Umbilical cord (tissue), 2 donors: ENCODE data around the gene SUN3. TPM values are rescaled to one million over a fixed set of nuclear protein-coding genes. Genes with fewer than 3 reads are reported as not detected.
"Not testable (repeated sequence)": the region's sequence is repeated elsewhere in the genome, so short reads cannot be mapped to it uniquely, and the experiment has no call there.

Source experiments
- DNase-seq: peaks from one replicate; pipeline ENCODE4 v3.0.0-alpha.2; 2015; ENCODE audit warnings: low spot score
- total RNA-seq: library from RNA; depleted of rRNA; stranded (reverse); fragments of >200 nt; gene quantifications from one replicate; pipeline ENCODE4 v1.2.3, GENCODE V29; 2014; ENCODE audit warnings: low replicate concordance; ENCODE audit not compliant: insufficient read depth

The SUN3 gene
- total RNA-seq, 1 donor from 2014 or later = not detected

GRCh38 chr7:47945261-47946015 is 83.5 kb downstream of the SUN3 start:
- peak; percentile 76 for DNase-seq

- DNase-seq = no peak
Measured at GRCh38 chr7:47944536-47945260, 84.2 kb downstream of the SUN3 start.

GRCh38 chr7:47943676-47944474 is 85.0 kb downstream of the SUN3 start:
- no peak for DNase-seq

- DNase-seq = not testable (repeated sequence)
Measured at GRCh38 chr7:47942651-47943050, 86.3 kb downstream of the SUN3 start.

- no peak for DNase-seq
Measured at GRCh38 chr7:47942132-47942531, 86.8 kb downstream of the SUN3 start.

GRCh38 chr7:47941136-47941844 is 87.6 kb downstream of the SUN3 start:
- DNase-seq = no peak

- peak; percentile 29 for DNase-seq
Measured at GRCh38 chr7:47940088-47941013, 88.6 kb downstream of the SUN3 start.

- DNase-seq = no peak
Measured at GRCh38 chr7:47939425-47940036, 89.4 kb downstream of the SUN3 start.

GRCh38 chr7:47938574-47939165 is 90.2 kb downstream of the SUN3 start:
- DNase-seq = no peak

GRCh38 chr7:47937711-47938573 is 91.0 kb downstream of the SUN3 start:
- no peak for DNase-seq

Other genes starting within 250 kb of the SUN3 start
- gene PKD1L1, start 80.6 kb downstream of the SUN3 start, total RNA-seq = under 0.01 TPM
- gene HUS1, start 49.5 kb downstream of the SUN3 start, total RNA-seq = 9.6 TPM
- 1.2 TPM for gene C7orf57, start 6.4 kb upstream of the SUN3 start, total RNA-seq
- gene UPP1, start 60.2 kb upstream of the SUN3 start, total RNA-seq = 16.1 TPM
- 5.5 TPM for gene ABCA13, start 142.4 kb upstream of the SUN3 start, total RNA-seq